HG03521 (cell line): Measurements from ENCODE around the gene TRNAU1AP.

ENCODE experiments used
- ATAC-seq: cut with Tn5 transposase; IDR thresholded peaks from one replicate; pipeline ENCODE4 v1.9.1; 2021; ENCODE audit warnings: mild to moderate bottlenecking, moderate library complexity; ENCODE audit not compliant: unreplicated experiment

TRNAU1AP gene

DNA sequence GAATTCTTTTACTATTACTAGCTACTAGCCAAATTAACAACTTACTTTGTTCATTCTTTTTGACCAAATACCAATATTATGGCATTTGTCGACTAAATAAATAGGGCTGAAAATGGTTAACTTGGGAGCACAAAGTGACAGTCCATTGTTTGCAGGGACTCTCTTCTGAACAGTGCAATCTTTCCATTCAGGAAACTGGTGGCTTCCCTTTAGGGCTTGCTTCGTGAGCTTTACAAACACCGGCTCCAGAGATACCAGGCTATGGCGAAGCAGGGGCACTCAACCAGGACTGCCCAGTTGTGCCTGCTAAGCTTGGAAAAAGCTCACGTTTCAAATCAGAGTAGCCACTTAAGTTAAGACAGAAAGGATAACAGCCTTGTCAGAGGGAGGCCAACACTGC lies 51.5 kb downstream of the TRNAU1AP start:
- no peak for ATAC-seq

DNA sequence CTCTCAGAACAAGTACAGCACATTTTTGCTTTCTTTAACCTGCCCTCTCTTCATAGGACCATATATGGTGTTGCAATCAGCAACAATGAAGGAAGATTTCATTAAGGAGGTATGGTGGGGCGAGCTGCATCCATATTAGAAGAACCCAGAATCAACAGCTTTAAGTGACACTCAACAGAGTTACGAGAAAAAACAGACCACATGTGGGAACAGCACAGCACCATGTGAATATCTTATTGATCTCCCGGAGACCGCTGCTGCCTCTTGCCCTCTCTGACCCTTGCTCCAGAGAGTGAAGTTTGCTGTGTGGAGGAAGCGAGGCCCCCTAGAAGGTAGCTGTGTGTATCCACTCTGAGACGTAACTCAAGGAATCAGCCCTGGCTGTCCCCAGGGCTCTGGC lies 52.1 kb downstream of the TRNAU1AP start:
- no peak for ATAC-seq

DNA sequence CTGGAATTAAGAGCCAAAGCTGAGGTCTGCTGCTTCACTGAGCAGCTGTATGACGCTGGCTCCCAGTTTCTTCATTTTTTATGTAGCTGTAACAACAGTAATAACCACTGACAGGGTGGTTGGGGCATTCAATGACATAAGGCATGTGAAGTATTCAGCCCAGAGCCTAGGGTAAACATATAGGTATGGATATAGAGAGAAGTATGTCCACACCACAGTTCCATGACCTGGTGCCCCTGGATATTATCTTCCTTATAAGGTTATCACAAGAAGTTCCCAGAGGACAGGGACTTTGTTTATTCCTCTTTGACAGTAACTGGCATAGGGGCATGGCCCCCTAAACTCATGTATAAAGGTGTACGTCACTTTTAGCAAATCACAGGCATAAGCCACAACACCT lies 53.9 kb downstream of the TRNAU1AP start:
- no peak for ATAC-seq

DNA sequence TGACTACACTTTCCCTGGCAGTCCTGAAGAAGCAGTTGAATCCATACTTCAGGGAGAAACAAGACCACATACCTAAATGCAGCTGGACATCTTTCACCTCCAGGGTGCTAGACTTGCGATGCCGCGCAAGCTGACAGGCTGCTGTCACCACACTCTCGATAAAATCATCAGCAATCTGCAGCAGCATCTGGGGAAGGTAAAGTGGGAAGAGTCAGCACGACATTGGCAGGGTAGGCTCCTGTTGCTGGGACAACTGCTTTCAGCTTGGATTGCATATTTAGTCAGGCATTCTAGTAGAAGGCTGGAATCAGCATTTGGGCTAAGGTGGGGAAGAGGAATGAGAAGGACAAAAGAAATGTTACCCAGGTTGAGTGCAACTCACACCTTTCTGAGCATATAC lies 60.3 kb downstream of the TRNAU1AP start:
- ATAC-seq: no peak
